GM19023 (cell line): ENCODE results near the gene CCNA1.

Experiments
- ATAC-seq: cut with Tn5 transposase; IDR thresholded peaks from one replicate; pipeline ENCODE4 v1.9.1; 2021; ENCODE audit warnings: mild to moderate bottlenecking, moderate library complexity; ENCODE audit not compliant: unreplicated experiment

The CCNA1 gene

DNA sequence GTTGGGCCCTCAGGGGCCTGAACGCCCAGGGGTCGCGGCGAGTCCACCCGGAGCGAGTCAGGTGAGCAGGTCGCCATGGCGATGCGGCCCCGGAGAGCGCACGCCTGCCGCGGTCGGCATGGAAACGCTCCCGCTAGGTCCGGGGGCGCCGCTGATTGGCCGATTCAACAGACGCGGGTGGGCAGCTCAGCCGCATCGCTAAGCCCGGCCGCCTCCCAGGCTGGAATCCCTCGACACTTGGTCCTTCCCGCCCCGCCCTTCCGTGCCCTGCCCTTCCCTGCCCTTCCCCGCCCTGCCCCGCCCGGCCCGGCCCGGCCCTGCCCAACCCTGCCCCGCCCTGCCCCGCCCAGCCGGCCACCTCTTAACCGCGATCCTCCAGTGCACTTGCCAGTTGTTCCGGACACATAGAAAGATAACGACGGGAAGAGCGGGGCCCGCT, at the start of gene CCNA1:
CCNA1 (plus strand) TSS at position 390 of the 439 bp plus-strand sequence. CDS start 562 bp downstream, outside the sequence.
- no peak for ATAC-seq

- no peak for ATAC-seq
These were observed 46.8 kb upstream of the CCNA1 start for GRCh38 chr13:36385489-36385888.

- no peak for ATAC-seq
These were observed 37.0 kb upstream of the CCNA1 start for GRCh38 chr13:36395280-36395679.

GRCh38 chr13:36405151-36405550, 27.1 kb upstream of the CCNA1 start:
- ATAC-seq: no peak

DNA sequence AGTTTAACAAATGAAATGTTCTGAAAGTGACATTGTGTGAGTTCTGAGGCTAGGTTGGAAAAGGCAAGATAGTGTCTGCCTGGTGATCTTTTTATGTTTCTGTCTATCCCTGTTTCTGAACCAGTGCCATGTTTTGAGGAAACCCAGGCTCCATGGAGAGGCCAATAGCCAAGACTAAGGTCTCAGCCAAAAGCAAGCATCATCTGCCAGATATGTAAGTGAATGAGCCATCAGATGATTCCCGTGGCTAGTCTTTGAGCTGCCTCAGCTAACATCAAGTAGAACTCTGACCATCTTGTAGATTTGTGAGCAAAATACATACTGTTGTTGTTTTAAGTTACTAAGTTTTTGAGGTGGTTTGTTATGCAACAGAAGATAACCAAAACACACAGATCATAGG, 19.6 kb upstream of the CCNA1 start:
- ATAC-seq: no peak

DNA sequence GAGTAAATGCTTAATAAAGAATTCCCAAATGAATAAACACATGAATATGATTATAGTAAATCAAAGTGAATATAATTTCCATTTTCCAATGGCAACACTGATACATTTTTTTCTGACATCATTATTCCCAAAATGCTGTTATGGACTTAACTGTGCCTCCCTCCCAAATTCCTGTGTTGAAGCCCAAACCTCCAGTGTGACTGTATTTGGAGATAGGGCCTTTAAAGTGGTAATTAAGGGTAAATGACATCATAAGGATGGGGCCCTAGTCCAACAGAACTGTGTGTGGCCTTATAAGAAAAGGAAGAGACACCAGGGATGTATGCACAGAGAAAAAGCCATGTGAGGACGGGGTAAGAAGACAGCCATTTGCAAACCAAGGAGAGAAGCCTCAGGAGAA, 19.1 kb upstream of the CCNA1 start:
- ATAC-seq: no peak

GRCh38 chr13:36414461-36414860, 17.8 kb upstream of the CCNA1 start:
- ATAC-seq: no peak

- ATAC-seq: no peak
These were observed 15.0 kb upstream of the CCNA1 start for GRCh38 chr13:36417331-36417730.

- ATAC-seq: peak; percentile 72
These were observed 14.1 kb upstream of the CCNA1 start for GRCh38 chr13:36418022-36418805.

- peak; percentile 75 for ATAC-seq
These were observed 11.8 kb upstream of the CCNA1 start for GRCh38 chr13:36420437-36420891.

DNA sequence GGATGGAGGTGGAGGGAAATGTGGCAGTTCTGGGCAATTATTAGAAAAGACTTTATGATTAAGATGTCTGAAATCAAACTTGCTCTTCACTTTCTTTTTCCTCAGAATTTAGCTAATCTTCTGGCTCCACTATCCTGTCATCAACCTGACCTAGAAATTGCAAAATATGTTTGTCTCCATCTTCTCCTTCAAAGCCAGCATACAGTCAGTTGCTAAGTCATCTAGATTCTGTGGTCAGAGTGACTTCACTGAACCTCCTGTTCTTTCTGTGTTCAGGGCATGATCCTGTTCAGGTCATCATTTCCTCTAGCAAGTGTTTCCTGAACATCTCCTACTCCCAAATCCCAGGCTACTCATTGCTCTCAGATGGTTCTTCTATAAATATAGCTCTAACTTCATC, 10.8 kb upstream of the CCNA1 start:
- ATAC-seq: no peak

DNA sequence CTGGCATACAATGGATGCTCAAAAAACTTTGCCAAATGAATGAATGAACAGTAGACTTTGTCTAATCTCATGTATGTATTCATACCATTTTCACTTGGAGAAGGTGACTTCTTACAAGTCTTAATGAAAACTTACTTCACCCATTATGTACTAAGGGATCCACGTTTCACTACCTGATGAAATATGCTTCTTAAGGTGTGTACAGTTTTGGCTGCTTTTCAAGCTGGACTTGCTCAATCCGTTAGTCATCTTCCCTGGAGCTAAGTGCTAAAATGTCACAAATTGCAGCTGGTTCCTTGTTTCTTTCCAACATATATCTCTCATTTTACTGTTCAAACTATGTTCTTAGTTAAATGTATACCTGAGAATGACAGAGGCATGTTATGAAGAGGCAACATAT, 4.2 kb upstream of the CCNA1 start:
- ATAC-seq: no peak

DNA sequence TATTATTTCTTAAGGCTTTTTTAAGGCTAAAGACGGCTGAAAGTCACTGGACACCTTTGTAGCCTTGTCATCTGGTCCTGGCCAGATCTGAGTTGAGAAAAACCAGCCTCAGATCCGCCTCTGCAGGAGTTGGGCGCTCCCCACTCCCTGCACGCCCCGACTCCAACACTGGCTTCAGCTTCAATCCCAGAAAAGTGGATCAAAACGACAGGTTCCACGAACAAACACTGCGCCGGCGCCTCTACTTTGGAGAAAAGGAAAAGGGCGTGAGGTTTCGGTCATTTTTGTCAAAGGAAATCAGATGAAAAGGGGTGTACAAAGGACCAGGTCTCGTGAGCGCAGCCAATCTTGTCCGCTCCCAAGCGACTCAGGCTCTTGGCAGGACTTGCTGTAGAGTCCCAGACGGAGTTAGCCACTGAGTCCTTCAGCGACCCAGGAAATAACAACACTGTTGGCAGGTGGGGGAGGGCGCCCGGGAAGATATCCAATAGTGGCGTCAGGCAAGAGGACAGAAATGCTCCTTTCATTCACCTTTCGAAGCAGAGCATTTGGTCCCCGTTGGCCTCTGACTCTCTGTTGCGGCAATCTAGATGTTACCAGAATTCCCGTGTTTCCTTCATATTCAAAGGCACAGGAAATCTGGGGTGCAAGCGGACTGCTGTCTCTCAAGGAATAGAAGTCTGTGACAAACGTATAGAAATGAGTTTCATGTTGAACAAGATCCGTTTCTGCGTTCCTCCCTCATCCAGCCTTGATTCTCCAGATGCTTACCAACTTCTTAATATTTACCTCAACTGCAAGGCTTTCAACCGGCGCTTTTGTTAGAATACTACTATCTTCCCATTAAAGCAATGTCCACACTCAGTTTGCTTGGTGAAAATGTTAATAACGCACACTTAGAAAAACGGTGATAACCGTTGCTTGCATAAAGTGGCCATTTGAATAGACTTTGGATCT, 1.8 kb upstream of the CCNA1 start:
- ATAC-seq: no peak

DNA sequence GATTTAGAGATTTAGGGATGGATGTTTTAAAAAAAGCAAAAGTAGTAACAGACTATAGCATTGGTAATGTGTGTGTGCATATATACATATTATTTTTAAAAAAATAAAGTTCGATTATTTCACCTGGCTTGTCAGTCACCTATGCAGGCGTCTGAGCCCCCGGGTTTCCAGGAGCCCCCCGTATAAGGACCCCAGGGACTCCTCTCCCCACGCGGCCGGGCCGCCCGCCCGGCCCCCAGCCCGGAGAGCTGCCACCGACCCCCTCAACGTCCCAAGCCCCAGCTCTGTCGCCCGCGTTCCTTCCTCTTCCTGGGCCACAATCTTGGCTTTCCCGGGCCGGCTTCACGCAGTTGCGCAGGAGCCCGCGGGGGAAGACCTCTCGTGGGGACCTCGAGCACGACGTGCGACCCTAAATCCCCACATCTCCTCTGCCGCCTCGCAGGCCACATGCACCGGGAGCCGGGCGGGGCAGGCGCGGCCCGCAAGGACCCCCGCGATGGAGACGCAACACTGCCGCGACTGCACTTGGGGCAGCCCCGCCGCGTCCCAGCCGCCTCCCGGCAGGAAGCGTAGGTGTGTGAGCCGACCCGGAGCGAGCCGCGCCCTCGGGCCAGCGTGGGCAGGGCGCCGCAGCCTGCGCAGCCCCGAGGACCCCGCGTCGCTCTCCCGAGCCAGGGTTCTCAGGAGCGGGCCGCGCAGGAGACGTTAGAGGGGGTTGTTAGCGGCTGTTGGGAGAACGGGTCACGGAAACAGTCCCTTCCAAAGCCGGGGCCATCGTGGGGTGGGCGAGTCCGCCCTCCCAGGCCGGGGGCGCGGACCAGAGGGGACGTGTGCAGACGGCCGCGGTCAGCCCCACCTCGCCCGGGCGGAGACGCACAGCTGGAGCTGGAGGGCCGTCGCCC, 840 bp upstream of the CCNA1 start:
- ATAC-seq: no peak

DNA sequence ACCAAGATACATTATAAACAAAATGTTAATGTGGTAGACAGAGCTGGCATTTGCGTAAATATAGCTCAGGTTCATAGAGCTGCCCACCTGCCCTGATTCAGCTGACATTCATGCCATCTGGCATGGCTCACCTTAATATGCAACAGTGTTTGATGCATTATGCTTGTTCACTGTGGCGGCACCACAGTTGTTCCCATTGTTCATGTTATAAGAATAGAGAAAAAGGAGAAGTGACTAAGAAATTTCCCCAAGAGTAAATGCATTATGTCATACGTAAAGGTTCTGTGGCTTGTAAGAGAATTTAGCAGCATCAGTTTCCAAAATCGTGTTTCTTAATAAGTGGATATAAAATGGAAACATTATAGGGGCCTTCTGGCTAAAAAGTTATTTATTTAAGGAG, 4.5 kb downstream of the CCNA1 start:
- no peak for ATAC-seq

- no peak for ATAC-seq
These were observed 6.5 kb downstream of the CCNA1 start for GRCh38 chr13:36438594-36439483.

DNA sequence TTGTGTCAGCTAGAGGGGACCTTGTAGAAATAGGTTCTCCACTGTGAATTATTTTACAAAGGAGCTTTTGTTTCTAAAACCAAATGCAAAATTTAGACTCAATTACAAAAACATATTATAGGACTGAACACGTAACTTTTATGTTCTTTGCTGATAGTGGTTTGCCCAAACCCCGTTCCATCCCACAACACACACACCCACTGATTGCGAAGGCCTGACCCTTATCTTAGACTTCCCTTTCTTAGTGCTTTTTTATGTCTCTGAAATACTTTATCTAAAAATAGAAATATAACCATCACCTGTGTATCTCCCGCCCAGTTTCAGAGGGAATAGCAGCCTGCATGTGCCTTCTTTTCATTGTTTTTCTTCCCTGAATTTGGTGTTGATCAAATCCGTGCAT, 13.0 kb downstream of the CCNA1 start:
- ATAC-seq: no peak

GRCh38 chr13:36445891-36446351, 13.6 kb downstream of the CCNA1 start:
- no peak for ATAC-seq

DNA sequence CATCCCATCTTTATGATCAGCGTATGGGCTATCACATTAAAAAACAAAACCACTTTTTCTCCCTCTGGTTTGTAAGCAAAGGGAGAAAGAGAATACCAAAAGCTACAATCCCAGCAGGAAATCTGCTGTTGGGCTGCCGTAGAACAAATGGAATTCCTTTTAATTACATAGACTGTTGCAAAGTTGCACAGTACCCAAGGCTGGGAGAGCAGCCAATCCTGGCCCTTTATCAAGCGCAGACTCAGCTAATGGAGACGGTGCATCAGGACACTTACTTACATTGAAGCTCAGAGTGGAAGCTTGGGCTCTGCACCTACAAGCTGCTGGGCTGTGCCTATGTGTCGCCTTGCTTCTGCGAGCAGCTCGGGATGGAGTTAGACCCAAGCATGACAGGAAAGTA, 15.2 kb downstream of the CCNA1 start:
- no peak for ATAC-seq

DNA sequence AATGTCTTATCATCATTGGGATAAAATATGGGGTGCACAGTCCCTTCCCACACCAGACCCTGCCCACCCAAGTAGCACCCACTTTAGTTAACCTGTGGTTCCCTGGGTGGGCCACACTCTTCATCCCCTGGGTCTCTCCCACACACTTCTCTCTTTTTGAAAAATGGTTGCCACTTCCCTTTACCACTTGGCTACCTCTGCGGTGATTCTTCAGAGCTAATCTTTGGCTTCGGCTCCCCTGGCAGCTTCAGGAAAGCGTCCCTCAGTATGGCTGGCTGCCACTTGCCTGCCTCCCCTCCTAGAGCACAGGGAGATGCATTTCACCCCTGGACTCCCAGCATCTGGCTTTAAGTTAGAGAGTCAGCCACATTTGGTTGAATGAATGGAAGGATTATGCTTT, 18.2 kb downstream of the CCNA1 start:
- no peak for ATAC-seq
